ENCODE results near the gene CHN1.
A peak's percentile ranks its signal among the peaks of the same experiment; 100 is the strongest.

Gene CHN1

DNA sequence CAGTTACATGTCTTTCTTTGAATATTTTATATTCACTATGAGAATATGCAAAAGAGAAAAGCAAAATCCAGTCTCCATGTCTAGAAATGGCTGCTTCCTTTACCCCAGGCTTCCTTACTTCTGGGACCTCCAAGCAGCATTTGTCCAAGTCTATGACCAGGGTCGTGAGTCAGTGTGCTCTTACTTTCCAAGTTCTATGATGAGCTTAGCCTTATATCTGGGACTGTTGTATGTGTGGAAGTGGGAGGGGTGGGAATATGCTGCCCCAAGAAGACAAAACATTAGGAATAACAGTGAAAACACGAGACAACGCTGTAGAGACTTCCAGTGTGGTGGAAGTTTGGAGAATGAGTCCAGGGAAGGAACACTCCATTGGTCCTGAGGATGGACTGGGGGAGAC is 219.7 kb downstream of the CHN1 start:
- DNase-seq (ENCODE audit: low read depth) = no peak

DNA sequence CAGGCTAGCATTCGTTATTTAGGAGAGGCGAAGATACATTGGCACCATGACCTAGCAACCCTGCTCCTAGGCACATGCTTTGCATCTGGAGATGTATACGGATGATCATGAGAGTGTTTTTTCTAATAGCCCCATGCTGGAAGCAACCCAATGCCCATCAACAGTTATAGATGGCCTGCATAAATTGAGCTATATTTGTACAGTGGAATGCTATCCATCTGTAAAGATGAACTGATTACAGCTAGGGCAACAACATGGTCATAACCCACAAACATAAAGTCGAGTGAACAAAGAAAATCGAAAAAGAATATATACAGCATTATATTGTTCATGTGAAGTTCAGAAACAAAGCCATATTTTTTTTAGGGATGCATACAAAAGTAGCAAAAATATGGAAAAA is 220.3 kb downstream of the CHN1 start:
- DNase-seq (ENCODE audit: low read depth) = no peak

- DNase-seq (ENCODE audit: low read depth) = no peak
Measured at GRCh38 chr2:174784316-174784715, 220.9 kb downstream of the CHN1 start.

DNA sequence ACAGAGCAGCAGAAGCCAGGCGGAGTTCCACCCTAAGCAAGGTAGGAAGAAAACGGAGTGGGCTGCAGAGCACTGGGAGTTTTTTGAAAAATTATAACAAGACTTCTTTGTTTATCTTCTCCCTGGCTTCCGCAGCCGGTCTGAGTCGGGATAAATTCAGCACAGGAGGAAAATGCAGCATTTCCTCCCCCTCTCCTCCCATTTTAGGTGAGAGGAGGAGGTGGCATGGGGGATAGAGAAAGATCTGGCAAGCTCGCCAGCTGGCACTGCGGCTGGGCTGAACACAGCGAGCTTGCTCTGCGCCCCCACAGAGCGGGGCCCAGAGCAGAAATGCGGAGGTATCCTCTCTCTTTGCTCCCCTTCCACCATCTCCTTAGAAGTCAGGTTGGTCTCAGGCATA is 223.2 kb downstream of the CHN1 start:
- DNase-seq (ENCODE audit: low read depth) = no peak

- DNase-seq (ENCODE audit: low read depth) = no peak
Measured at GRCh38 chr2:174781298-174781697, 223.9 kb downstream of the CHN1 start.

DNA sequence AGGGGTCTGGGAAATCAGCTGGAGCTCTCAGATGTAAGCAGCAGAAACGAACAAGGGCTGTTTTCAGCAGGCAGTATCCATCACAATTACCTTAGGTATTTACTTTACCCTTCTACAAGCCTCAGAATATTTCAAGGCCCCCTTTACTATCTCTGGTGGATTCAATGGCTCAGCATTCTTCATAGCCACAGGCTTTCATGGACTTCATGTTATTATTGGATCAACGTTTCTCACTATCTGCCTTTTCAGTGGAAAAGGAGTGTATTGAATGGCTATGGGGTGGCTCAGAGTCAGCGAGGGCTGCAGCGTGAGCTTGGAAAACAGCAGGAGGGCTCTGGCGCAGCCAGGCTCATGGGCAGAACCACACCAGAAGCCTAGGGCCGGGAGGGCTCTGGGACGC is 224.3 kb downstream of the CHN1 start:
- no peak for DNase-seq (ENCODE audit: low read depth)

- DNase-seq (ENCODE audit: low read depth) = no peak
Measured at GRCh38 chr2:174780191-174780840, 224.9 kb downstream of the CHN1 start.

DNA sequence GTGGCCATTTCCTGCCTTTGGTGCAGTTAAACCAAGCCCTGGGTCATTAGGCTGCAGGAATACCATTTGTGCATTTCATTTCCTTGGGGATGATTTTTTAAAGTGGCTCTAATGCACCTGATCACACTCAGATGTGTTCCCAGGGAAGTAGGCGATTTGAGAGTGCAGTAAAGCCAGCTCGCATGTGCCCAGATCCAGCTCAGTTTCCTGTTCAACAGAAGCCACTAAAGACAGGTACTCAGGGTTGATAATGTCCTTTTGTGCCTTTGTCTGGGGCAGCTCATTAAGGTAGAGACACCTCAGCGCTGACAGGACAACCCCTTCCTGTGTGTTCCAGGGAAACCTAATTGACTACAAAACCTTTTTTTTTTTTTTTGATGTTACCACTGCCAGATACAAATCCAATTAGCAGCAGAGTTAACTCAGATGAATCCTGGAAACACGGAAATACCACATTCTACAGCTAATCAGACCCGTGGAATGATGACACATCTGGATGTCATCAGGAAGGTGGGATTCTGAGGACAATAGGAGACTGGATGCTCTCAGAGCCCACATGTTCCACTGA is 225.7 kb downstream of the CHN1 start:
- no peak for DNase-seq (ENCODE audit: low read depth)

DNA sequence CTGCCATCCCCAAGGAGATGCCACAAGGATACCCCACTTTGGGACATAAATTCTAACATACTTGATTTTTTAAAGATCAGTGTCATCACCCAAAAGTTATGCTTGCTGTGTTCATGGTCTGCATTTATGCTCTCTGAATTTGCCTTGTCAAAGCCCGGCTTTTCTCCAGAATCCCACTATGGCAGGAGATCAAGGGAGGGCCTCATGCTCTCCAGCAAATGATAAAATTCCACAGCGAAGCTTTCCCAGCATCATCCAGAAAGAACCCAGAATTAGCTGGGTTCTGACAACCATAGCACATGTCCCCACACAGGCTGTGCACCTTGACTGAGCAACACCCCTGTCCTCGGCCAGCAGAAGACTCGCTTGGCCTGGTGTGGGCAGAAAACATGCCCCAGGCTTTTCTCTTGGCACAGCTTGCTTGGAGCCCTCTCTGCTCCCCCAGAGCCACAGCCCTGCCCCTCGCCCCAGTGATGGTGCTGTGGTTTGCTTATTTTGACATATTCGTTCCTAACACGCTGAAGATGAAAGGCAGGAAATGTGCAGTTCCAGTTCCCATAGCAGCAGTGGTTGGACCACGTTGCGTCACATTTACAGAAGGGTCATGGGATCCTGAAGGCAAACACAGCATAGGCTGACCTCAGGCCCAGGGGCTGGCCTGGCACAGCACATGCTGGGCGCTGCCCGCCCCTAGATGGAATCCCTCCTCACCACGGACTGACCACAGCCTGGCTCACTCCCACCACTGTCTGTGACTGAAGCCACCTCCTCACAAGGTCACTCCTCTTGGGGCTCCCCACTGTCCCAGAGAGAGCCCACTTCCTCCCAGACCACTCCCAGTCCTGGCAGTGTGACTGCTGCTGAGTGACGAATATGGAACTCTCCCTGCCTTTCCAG is 226.8 kb downstream of the CHN1 start:
- peak; percentile 67 for DNase-seq (ENCODE audit: low read depth)

DNA sequence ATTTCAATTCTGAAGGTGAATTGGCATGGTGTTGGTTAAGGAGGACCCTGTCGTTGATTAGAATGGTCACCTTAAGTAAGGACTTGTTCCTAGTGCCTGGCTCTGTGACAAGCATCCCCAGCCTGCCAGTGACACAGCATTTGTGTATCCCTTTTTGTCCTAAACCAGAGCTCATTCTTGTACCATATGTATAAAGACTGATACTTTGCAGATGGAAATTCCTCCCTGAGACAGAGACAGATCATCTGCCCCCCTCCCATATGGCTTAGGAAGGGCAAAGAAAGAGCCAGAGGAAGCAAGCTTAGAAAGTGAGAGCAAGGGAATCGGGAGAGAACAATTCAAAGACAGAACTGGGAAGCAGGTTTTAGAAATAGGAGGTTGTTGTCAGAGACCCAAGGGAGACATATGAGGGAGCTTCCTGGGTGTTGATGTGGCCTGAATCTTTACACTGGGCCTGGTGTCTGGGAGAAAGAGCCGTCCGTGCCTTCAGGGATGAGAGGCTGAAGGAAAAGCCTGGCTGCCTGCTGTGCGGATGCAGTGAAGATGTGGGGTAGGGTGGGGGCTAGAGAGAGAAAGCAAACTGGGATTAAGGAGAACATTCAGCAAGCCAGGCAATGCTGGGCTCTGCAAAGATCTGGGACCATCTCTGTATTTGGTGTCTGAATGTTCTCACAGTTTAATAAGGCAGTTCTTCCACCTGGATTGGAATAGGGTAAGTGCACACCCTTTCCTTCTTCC is 227.7 kb downstream of the CHN1 start:
- DNase-seq (ENCODE audit: low read depth) = no peak

- no peak for DNase-seq (ENCODE audit: low read depth)
Measured at GRCh38 chr2:174776675-174777074, 228.5 kb downstream of the CHN1 start.

GRCh38 chr2:174776223-174776622 is 229.0 kb downstream of the CHN1 start:
- no peak for DNase-seq (ENCODE audit: low read depth)

DNA sequence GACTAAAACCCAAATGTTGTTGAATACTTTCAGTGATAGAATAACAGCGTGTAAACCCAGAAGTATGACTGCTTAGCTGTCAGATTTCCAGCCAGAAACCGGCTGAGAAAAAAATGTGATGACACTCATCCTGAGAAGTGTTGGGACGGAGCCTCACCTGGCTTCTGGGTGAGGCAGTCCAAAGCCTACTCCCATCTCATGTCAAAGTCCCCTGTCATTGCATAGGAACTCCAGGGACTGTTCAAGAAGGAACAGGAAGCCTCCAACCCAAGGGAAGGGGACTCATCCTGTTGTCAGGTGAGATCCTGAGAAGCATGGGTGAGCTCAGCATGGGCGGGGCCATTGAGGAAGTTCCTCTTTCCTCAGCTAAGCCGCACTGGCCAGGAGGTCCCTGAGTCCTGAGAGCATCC is 229.6 kb downstream of the CHN1 start:
- no peak for DNase-seq (ENCODE audit: low read depth)

DNA sequence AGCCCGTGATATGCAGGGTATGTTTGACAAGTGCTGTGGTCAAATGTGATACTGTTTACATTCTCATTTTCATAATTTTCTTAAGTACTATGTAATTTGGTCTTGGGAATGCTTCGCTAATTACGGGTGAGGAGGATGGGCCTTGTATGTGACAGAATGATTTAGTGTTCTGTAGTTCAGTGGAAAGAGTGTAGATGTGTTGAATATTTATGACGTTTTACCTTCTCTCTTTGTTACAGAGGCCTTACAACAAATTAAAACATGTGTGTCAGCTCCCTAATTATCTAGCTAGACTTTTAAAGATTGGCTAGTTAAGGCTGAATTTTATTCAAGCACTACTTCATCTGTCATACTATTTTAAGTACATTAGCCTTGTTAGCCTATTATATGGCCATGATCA is 230.3 kb downstream of the CHN1 start:
- no peak for DNase-seq (ENCODE audit: low read depth)

GRCh38 chr2:174773215-174773614 is 232.0 kb downstream of the CHN1 start:
- no peak for DNase-seq (ENCODE audit: low read depth)

- DNase-seq (ENCODE audit: low read depth) = no peak
Measured at GRCh38 chr2:174772472-174772801, 232.7 kb downstream of the CHN1 start.

DNA sequence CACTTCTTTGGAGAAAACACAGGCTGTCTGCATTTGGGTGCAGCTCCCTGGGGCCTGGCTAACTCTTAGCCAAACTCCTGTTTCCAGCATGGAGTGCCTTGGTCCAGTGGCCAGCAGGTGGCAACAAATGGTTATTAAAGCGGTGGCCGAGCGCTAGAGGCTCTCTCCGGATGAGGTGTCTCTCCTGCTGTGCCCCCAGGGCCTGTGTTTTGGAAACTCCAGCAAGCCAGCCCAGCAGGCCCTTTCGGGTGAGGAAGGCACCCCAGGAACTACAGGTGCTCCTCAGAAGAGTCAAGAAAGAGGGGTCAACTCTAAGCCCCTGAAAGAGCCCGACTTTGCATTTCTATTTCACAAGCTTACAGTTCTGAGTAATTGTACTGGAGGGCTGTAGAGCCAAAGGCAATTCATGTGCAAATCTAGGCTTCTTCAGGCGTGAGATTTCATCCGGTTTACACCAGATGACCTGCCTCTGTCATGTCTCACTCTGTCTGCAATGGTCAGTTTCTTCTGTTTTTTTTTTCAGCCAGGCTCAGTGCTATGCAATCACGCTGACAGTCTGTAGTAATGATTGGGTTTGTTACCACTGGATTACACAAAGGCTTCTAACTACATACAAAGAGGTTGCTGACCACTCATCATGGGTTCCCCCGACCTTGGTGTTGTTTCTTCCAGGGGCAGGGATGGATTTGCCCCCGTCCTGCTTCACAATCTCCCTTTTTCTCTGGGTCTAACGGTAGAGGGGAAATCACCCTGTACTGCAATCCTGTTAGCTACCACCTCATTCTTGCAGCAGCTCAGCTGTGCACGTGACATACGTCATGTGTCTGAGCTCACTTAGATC is 233.3 kb downstream of the CHN1 start:
- no peak for DNase-seq (ENCODE audit: low read depth)

DNA sequence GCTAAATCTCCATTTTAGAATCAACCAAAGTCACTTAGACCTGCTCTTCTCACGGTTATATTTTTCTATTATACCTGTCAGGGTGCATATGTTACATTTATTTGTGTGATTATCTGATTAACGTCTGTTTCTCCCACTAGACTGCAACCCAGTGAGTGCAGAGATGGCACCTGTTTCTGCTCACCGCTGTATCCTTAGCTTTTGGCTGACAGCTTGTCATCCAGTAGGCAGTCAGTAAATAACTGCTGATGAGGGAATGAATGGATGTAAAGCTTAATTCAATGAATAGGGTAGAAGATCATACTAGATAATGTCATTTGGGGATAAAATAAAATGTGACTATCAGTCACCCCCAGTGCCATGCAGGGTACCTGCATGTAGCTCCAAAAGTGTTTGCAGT is 234.0 kb downstream of the CHN1 start:
- no peak for DNase-seq (ENCODE audit: low read depth)

GRCh38 chr2:174768557-174768956 is 236.6 kb downstream of the CHN1 start:
- DNase-seq (ENCODE audit: low read depth) = no peak

DNA sequence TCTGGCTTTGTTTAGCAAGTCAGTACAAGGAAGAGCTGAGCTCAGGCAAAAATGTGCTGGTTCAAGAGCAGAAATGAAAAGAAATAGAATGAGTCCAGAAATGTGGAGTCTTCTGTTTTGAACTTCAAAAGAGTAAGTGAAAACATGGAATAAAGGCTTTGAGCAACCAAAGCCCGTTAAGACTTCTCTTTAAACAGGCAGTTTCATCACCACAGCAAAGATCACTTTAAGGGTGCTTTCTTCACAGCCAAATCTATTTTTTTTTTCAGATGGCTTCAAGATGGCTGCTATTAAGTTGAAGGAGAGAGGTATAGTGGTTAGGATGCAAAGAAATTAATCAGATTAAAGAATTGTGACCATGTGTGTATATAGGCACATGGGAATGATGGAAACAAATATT is 238.9 kb downstream of the CHN1 start:
- DNase-seq (ENCODE audit: low read depth) = no peak

GRCh38 chr2:174765576-174765975 is 239.6 kb downstream of the CHN1 start:
- no peak for DNase-seq (ENCODE audit: low read depth)

All from T-helper 22 cell (primary cell).